Measurements from ENCODE around the gene SBSN.

- TF ChIP-seq NFIC (IDR thresholded peaks at IDR 0.05; ENCODE audit: low read depth, low read length), result no peak
- no peak for TF ChIP-seq USF2 (IDR thresholded peaks at IDR 0.05; ENCODE audit: borderline replicate concordance, low read depth, low read length)
- no peak for TF ChIP-seq ATF2 (IDR thresholded peaks at IDR 0.05; ENCODE audit: low read length)
- no peak for TF ChIP-seq RELA (IDR thresholded peaks at IDR 0.05; ENCODE audit: borderline replicate concordance, partially characterized antibody)
- no peak for TF ChIP-seq NKRF (conservative IDR thresholded peaks at IDR 0.05)
- no peak for TF ChIP-seq CTCF (IDR thresholded peaks at IDR 0.05 in 2 of 3, conservative IDR thresholded peaks at IDR 0.05 in 1 of 3; ENCODE audit: control insufficient read depth in 2 of 3, extremely low read depth in 1 of 3, insufficient read depth in 1 of 3, low read depth in 3 of 3, low read length in 3 of 3)
- TF ChIP-seq MXI1 (IDR thresholded peaks at IDR 0.05; ENCODE audit: low read depth, low read length), result no peak
- TF ChIP-seq FOS (IDR thresholded peaks at IDR 0.05; ENCODE audit: borderline replicate concordance, extremely low read depth, insufficient read length), result no peak
- TF ChIP-seq MLLT1 (IDR thresholded peaks at IDR 0.05), result no peak
- no peak for TF ChIP-seq ZNF274 (IDR thresholded peaks at IDR 0.05; ENCODE audit: insufficient read depth, insufficient read length)
- TF ChIP-seq CEBPB (IDR thresholded peaks at IDR 0.05; ENCODE audit: borderline replicate concordance in 1 of 2, low read depth in 2 of 2, low read length in 2 of 2), result no peak
- TF ChIP-seq EZH2 (IDR thresholded peaks at IDR 0.05; ENCODE audit: borderline replicate concordance, control insufficient read depth, low read depth, low read length), result no peak
- TF ChIP-seq YY1 (IDR thresholded peaks at IDR 0.05; ENCODE audit: low read depth, low read length), result no peak
Measured at GRCh38 chr19:35553385-35554000, 25.4 kb upstream of the SBSN start.

All from GM12878 (cell line).